ENCODE measurements around the gene CCL3.
"Not testable (repeated sequence)": the region's sequence is repeated elsewhere in the genome, so short reads cannot be mapped to it uniquely, and the experiment has no call there.

Gene CCL3

GRCh38 chr17:36092230-36092629, 2.3 kb upstream of the CCL3 start:
- intact Hi-C loops (cut with DNase I), result no loop called here
- no peak for DNase-seq

DNA sequence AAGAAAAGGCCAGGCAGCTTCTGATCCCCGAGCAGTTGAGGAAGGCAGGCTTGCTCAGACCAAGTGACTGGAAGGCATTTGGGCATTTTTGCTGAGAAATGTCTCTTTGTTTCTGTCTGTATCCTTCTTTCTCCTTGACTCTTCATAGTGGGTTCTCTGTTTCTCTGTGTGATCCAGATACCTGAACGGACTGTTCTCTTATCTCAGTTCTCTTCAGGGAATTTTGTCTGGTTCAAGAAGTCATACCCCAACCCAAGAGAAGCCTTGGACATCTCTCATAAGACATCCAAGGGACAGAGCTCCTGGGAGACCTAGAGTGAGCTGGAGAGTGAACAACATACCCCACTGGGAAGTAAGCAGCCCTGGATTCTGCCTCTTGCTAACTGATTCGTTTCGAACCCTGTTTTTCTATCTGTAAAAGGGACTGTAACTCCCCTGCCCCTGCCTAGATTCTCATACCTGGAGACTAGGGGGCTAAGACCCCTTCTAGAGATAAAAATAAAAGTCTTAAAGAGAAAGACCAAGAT, 541 bp downstream of the CCL3 start:
- no peak for DNase-seq
- intact Hi-C loops (cut with DNase I), result no loop called here

DNA sequence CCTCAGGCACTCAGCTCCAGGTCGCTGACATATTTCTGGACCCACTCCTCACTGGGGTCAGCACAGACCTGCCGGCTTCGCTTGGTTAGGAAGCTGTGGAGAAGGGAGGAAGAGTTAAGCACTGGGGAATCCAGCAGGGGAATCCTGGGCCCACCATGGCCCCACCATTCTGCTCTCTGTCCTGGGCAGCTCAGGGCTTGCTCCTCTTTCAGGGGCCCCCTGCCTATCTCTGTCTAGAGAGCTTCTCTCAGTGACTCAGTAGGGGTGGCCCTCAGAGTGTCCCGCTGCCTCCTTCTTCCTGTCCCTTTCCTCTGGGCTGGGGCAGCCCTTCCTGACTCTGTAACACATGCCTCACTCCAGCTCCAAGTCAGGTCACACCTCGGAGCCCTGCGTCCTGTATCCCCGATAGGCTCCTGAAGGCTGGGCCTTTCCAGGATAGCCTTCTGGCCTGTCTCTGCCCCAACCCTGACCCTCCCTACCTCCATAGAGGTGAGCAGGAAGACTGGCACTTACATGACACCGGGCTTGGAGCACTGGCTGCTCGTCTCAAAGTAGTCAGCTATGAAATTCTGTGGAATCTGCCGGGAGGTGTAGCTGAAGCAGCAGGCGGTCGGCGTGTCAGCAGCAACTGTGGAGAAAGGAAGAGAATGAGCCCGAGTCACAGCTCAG, 1.1 kb downstream of the CCL3 start:
- intact Hi-C loops (cut with DNase I), result no loop called here
- no peak for DNase-seq

DNA sequence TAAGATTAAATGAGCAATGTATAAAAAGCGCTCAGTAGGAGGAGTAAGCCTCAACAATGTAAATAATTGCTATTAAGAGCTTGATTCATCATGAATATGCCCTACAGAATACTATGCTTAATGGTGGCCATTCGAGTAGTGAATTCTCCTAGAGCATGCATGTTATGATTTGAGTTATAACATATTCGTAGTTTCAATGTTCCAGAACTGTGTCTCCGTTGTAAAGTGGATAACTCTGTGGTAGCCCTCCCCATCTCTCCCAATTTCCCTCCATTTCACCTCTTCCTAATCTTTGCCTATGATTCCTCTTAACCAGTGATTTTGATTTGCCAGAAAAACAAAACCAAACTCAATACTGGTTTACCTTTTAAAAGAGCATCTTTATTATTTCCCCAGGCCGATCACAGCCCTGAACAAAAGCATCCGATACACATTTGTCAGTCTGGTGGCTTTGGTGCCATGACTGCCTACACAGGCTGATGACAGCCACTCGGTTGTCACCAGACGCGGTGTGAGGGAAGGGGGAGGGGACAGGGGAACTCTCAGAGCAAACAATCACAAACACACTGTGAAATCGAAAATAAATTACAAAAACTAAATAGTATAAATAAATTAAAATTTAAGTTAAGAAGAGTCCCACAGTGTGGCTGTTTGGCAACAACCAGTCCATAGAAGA, 1.9 kb downstream of the CCL3 start:
- DNase-seq; intact Hi-C loops (cut with DNase I): not testable (repeated sequence)

- DNase-seq; intact Hi-C loops (cut with DNase I): not testable (repeated sequence)
Observed at GRCh38 chr17:36087471-36087870, 2.5 kb downstream of the CCL3 start.

DNA sequence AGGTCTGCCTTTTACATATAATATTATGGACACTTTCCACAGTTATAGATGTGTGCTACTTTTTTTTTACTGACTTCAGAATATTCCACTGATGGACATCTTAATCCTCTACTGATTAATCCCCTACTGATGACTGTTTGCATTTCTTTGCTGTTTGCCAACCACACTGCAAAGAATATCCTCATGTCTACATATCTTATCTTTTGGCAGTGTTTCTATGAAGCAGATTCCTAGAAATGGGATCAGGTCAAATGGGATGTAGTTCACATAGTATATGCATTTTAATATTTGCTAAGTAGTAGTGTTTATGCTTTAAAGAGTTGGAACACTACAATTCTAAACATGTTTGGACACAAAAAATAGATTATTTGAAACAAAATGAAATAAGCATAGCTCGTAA, 3.2 kb downstream of the CCL3 start:
- intact Hi-C loops (cut with DNase I), result no loop called here
- no peak for DNase-seq

GRCh38 chr17:36085765-36086164, 4.2 kb downstream of the CCL3 start:
- intact Hi-C loops (cut with DNase I), result no loop called here

DNA sequence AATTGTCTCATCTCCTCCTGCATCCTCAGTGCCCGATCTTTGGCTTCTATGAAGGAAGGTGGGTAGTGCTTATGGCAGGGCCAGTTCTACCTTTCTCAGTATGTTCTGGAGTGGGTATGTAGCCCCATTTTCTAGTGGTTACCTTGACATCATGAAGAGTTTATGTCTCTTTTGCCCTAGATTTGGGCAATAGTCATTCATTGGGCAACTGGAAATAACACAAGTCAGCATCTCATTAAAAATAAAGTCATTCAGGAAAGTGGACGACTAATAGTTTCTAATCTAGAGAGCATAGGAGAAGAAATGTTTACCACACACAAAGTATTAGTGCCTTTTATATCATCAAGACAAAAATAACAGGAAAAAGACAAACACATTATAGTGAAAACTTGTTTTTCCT, 6.3 kb downstream of the CCL3 start:
- intact Hi-C loops (cut with DNase I); DNase-seq: not testable (repeated sequence)

More at GRCh38 chr17:36085765-36086164, 4.2 kb downstream of the CCL3 start:
- peak in 1 of 42 donors; percentile 6 for DNase-seq

GRCh38 chr17:36082482-36083120, 7.3 kb downstream of the CCL3 start:
- intact Hi-C loops (cut with DNase I); DNase-seq: not testable (repeated sequence)

DNA sequence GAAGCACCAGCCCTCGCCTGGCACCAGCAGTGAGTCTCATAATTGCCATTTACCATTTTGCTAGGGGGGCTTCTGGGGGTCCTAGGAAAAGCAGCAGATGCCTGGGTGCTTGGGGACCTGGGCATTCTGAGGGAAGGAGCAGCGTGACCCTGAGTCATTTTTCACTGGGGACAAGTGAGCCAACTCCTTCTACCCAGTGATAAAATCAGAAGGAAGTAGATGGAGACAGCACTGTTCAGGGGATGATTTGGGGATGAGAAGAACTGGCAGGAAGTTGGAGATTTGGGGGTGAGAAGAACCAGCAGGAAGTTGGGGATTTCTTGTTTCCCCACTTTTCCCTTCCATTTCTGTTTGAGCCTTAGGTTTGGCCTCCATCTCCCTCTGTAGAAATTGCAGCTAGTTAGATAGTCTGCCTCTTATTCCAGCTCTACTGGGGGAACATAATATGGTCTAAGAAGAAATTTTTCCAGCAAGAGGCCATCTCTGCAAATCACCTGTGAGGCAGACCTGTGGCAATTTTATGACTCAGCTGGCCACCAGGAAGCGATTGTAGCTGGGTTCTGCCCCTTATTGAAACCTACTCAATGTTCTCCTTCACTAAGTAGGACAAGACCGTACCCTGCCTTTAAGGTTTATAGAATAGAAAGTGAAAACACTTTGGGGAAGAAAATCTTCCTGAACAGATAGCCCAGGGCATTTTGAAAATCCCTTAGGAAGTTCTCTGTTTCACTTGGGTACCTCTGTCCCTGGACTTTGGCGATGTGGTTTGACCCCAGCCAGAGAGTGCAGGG, 8.1 kb downstream of the CCL3 start:
- DNase-seq; intact Hi-C loops (cut with DNase I): not testable (repeated sequence)

DNA sequence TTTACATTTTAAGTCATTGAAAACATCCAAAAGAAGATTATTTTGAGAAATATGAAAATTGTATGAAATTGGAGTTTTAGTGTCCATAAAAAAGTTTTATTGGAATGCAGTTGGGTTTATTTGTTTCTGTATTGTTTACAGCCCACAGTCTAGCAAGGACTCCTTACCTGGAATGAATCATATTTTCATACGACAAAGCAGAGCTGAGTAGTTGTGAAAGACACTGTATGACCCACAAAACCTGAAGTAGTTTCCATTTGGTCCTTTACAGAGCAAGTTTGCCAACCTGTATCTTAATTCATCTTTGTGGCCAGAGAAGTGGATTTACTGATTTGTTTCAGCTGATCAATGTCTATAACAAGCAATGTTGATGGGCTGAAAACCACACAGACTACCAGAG, 15.6 kb downstream of the CCL3 start:
- no peak for DNase-seq
- intact Hi-C loops (cut with DNase I), result no loop called here

DNA sequence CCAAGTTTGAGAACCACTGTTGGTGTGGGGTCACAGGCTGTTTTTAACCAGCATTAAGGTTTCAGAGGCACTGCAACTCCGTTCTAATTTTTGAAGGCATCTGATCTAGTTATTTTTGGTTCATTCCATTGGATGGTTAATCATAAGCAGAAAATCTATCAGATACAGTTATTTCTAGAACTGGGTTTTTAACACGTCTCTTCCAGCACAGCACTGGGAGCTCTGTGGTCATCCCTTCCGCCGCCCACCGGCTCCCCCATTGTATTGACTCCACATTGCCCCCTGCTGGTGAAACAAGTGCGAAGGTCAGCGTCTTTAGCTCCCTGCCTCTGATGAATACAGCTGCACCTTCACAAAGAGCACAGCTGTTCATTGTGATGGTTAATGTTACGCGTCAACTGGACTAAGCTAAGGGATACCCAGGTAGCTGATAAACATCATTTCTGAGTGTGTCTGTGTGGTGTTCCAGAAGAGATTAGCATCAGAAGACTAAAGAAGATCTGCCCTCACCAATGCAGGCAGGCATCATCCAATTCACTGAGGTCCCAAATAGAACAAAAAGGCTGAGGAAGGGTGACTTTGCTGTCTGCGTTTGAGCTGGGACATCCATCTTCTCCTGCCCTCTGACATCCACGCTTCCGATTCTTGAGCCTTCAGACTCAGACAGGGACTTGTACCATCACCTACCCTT, 17.4 kb downstream of the CCL3 start:
- peak in 29 of 42 donors; percentile 4 to 79 (median 44) for DNase-seq
- intact Hi-C loops (cut with DNase I), result no loop called here

DNA sequence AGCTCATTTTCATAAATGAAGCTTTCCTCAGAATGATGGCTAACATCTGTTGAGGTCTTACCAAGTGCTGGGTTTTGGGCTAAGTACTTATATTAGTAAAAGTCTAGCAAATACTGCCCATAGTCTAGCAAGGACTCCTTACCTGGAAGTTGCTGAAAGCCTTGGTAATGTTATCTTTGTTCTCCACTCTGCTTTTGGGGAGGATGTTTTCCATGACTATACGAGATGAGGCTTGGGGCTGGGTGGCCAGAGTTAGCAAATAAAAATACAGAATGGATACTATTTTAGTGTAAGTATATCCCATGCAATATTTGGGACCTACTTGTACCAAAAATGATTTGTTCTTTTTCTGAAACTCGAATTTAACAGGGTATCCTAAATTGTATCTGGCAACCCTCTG, 18.2 kb downstream of the CCL3 start:
- intact Hi-C loops (cut with DNase I), result no loop called here
- DNase-seq, result no peak

- intact Hi-C loops (cut with DNase I), result no loop called here
- DNase-seq, result no peak
Observed at GRCh38 chr17:36070427-36070826, 19.5 kb downstream of the CCL3 start.

DNA sequence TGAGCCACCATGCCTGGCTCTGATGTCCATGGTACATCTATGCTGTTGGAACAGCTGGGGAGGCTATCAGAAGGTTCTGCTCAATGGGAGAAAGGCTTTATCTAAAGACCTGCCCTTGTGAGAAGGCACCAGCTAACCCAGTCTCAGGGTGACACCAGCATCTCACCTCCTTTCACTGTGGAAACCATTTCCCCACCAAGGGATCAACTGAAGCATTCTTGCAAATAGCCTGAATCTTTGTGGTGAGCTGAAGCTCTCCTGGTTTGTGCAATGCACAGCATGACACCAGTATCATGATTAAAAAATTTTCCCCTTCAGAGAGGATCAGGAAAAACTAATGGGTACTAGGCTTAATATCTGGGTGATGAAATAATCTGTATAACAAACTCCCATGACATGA, 20.8 kb downstream of the CCL3 start:
- intact Hi-C loops (cut with DNase I), result no loop called here
- no peak for DNase-seq

DNA sequence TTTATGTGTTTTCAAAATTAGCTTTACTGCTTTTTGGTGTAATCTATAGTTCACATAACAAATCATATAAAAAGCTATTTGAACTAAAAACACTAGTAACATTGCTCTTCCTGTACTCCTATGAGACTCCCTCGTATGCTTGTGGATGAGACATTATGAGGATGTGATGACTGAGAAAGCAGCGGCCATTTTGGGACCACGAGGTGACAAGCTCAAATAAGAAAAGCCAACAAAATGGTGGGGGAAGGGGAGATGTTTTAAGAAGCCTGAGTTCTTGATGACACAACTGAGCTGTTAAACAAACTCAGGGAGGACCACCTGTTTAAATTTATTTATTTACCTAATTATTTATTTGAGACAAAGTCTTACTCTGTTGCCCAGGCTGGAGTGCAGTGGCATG, 21.4 kb downstream of the CCL3 start:
- intact Hi-C loops (cut with DNase I), result no loop called here
- DNase-seq, result no peak

GRCh38 chr17:36066365-36066985, 23.5 kb downstream of the CCL3 start:
- intact Hi-C loops (cut with DNase I), result no loop called here
- no peak for DNase-seq

GRCh38 chr17:36063786-36064541, 26.0 kb downstream of the CCL3 start, which contains the start of gene CCL18:
Gene CCL18, plus strand, starts transcription at chr17:36064272. Its CDS starts 71 bp downstream, at chr17:36064343.
- no peak for DNase-seq
- intact Hi-C loops (cut with DNase I), result no loop called here
